OCI-LY7 (cell line): ENCODE results near the gene VEGFB. TPM values are rescaled to one million over a fixed set of nuclear protein-coding genes. Genes with fewer than 3 reads are reported as not detected.

Source experiments
- BruUV-seq: library from RNA; stranded (reverse); fragments of 400-500 nt; replicated peaks from 2 replicates; lab custom pipeline; 2021; lab: Mats Ljungman, UMichigan
- CTCF ChIA-PET: fragments of 300-600 bp; sonication (Branson Sonifier 250); formaldehyde crosslinking; loops from one replicate; lab custom pipeline; 2022; ENCODE audit warnings: antibody characterized with exemption; ENCODE audit not compliant: unreplicated experiment; lab: Charles Lee
- POLR2A ChIA-PET: fragments of 300-600 bp; sonication (Branson Sonifier 250); formaldehyde crosslinking; loops from one replicate; lab custom pipeline; 2022; ENCODE audit warnings: antibody characterized with exemption; lab: Charles Lee
- DNase-seq: peaks from one replicate; pipeline ENCODE4 v3.0.0-alpha.2; 2015; ENCODE audit warnings: low spot score
- H2AFZ ChIP-seq: fragments of 200-600 bp; sonication (generic), shearing (Covaris generic); 2 replicates; pipeline ENCODE4 v1.6.1; 2014; ENCODE audit warnings: mild to moderate bottlenecking, antibody characterized with exemption, low read length, moderate library complexity
- H3K27ac ChIP-seq: fragments of 200-600 bp; sonication (generic); 2 replicates; pipeline ENCODE4 v1.5.1; 2014; ENCODE audit warnings: mixed run types, low read depth, mild to moderate bottlenecking, moderate library complexity, low read length, inconsistent platforms; ENCODE audit not compliant: poor library complexity, severe bottlenecking
- H3K36me3 ChIP-seq: fragments of 200-600 bp; sonication (generic); 2 replicates; pipeline ENCODE4 v1.6.1; 2014; ENCODE audit warnings: mild to moderate bottlenecking, antibody characterized with exemption, low read length, moderate library complexity, mixed read lengths; ENCODE audit not compliant: insufficient read depth
- H3K4me1 ChIP-seq: fragments of 200-600 bp; sonication (generic); 2 replicates; pipeline ENCODE4 v1.5.1; 2014; ENCODE audit warnings: mild to moderate bottlenecking, low read length; ENCODE audit not compliant: insufficient read depth, poor library complexity, severe bottlenecking
- H3K4me2 ChIP-seq: fragments of 200-600 bp; sonication (generic); 2 replicates; pipeline ENCODE4 v1.6.1; 2014; ENCODE audit warnings: mild to moderate bottlenecking, low read length
- H3K4me3 ChIP-seq: fragments of 200-600 bp; sonication (generic); 2 replicates; pipeline ENCODE4 v1.5.1; 2014; ENCODE audit warnings: mild to moderate bottlenecking, low read depth, low read length; ENCODE audit not compliant: poor library complexity, severe bottlenecking
- H3K79me2 ChIP-seq: fragments of 200-600 bp; sonication (generic); 2 replicates; pipeline ENCODE4 v1.6.1; 2016; ENCODE audit warnings: low read depth, mild to moderate bottlenecking, low read length, moderate library complexity, mixed read lengths; ENCODE audit not compliant: insufficient read depth
- H3K9me2 ChIP-seq: fragments of 200-600 bp; sonication (generic); 2 replicates; pipeline ENCODE4 v1.6.1; 2016; ENCODE audit warnings: mild to moderate bottlenecking, low read length, mixed read lengths; ENCODE audit not compliant: insufficient read depth
- H3K9me3 ChIP-seq: fragments of 200-600 bp; sonication (generic); 2 replicates; pipeline ENCODE4 v1.6.1; 2014; ENCODE audit warnings: mild to moderate bottlenecking, mixed run types, low read length, mixed read lengths
- H4K20me1 ChIP-seq: fragments of 200-600 bp; sonication (generic); 2 replicates; pipeline ENCODE4 v1.6.1; 2014; ENCODE audit warnings: mild to moderate bottlenecking, antibody characterized with exemption, low read length, moderate library complexity, mixed read lengths; ENCODE audit not compliant: insufficient read depth
- EZH2phosphoT487 ChIP-seq: fragments of 200-600 bp; sonication (generic); IDR thresholded peaks from 2 replicates; pipeline ENCODE4 v1.6.1; 2018; ENCODE audit warnings: low read depth, borderline replicate concordance, mild to moderate bottlenecking, mixed run types, antibody characterized with exemption, low read length, moderate library complexity, mixed read lengths
- intact Hi-C: fragments of 100-400 bp; cut with micrococcal nuclease; formaldehyde crosslinking; loops from one replicate; pipeline ENCODE4 v1.10.0; 2022; ENCODE audit not compliant: unreplicated experiment
- total RNA-seq, 2 experiments: library from RNA; depleted of rRNA in 1 of 2; stranded (reverse); fragments of >200 nt in 1 of 2; shearing (Covaris generic) in 1 of 2; gene quantifications; 2 replicates each; pipeline ENCODE4 v1.2.3, GENCODE V29; 2014 to 2022
- TF ChIP-seq, protein P1 (sequence below): fragments of 200-600 bp; sonication (generic); conservative IDR thresholded peaks from 2 replicates; pipeline ENCODE4 v1.5.1; 2014; ENCODE audit warnings: mild to moderate bottlenecking, antibody characterized with exemption, low read length, moderate library complexity, mixed read lengths

VEGFB gene
- total RNA-seq, 2 experiments from 2014 or later: 35.3 to 59.6 TPM

DNA sequence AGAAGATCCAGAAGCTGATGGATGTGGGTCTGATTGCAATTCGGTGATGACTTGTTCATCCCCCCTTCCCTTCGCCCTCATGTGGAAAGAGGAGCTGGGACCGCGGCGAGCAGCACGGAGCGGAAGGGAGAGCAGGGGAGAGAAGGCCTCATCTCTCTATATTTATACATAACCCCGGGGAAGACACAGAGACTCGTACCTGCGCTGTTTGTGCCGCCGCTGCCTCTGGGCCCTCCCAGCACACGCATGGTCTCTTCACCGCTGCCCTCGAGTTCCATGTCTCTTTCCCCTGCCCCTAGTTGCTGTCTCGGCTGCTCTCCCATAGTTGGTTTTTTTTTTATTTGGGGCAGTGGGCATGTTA, 30.3 kb upstream of the VEGFB start:
- Histone ChIP-seq H3K27ac (peak overlapping the region; percentile 96), H3K36me3 (peaks cover 82% of the 10 kb centered on the region), H3K4me1 (peaks cover 35% of the 10 kb centered on the region), H3K79me2 (peaks cover 17% of the 10 kb centered on the region; the same call in 1 of the 2 replicates), H3K9me2 (no peaks in the 10 kb centered on the region), H3K4me3 (no peak overlapping the region), H2AFZ (no peak overlapping the region), H3K9me3 (no peaks in the 10 kb centered on the region), H4K20me1 (no peaks in the 10 kb centered on the region), H3K4me2 (no peak overlapping the region)
- ChIA-PET POLR2A (interaction anchor here (1.1 to 5.1 kb wide), 5 partner anchors 14 to 37 kb away, joined by 3 to 29 read pairs (median 27); partner anchors contain the start of genes FKBP2, NUDT22, STIP1 and TRPT1), CTCF (interaction anchor here (1.0 to 2.6 kb wide), 2 partner anchors 38 to 100 kb away, joined by 3 to 14 read pairs; no protein-coding TSS in a partner anchor)
- DNase-seq: no peak
- TSS peak; percentile 86 for BruUV-seq
- TF ChIP-seq, protein P1, sequence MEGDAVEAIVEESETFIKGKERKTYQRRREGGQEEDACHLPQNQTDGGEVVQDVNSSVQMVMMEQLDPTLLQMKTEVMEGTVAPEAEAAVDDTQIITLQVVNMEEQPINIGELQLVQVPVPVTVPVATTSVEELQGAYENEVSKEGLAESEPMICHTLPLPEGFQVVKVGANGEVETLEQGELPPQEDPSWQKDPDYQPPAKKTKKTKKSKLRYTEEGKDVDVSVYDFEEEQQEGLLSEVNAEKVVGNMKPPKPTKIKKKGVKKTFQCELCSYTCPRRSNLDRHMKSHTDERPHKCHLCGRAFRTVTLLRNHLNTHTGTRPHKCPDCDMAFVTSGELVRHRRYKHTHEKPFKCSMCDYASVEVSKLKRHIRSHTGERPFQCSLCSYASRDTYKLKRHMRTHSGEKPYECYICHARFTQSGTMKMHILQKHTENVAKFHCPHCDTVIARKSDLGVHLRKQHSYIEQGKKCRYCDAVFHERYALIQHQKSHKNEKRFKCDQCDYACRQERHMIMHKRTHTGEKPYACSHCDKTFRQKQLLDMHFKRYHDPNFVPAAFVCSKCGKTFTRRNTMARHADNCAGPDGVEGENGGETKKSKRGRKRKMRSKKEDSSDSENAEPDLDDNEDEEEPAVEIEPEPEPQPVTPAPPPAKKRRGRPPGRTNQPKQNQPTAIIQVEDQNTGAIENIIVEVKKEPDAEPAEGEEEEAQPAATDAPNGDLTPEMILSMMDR: no peak
- TF ChIP-seq EZH2phosphoT487: no peak
- intact Hi-C loops: loop anchor here (1.0 to 5.0 kb wide), 3 partner anchors 65 to 100 kb away; partner anchors contain the start of gene GPR137

- H3K36me3 ChIP-seq: peaks cover 86% of the 10 kb centered on the region
- intact Hi-C loops: loop anchor here (1.0 to 5.0 kb wide), 3 partner anchors 65 to 100 kb away; partner anchors contain the start of gene GPR137
- peak overlapping the region; percentile 22; the same call in 1 of the 2 replicates for H3K4me2 ChIP-seq
These were observed 29.9 kb upstream of the VEGFB start for GRCh38 chr11:64204464-64204989.

More at GRCh38 chr11:64204464-64204989, 29.9 kb upstream of the VEGFB start:
- TF ChIP-seq EZH2phosphoT487: no peak
- TF ChIP-seq, protein P1: peak; percentile 90
- no peaks in the 10 kb centered on the region for H4K20me1 ChIP-seq
- peak; percentile 85 for DNase-seq
- no TSS peak for BruUV-seq
- ChIA-PET POLR2A (interaction anchor here (0.6 to 5.1 kb wide), 7 partner anchors 13 to 67 kb away, joined by 3 to 29 read pairs (median 6); partner anchors contain the start of genes FKBP2, NUDT22, STIP1 and TRPT1), CTCF (interaction anchor here (1.0 to 2.6 kb wide), 5 partner anchors 17 to 100 kb away, joined by 3 to 14 read pairs (median 4); no protein-coding TSS in a partner anchor)
- H3K79me2 ChIP-seq: peaks cover 17% of the 10 kb centered on the region; the same call in 1 of the 2 replicates
- no peak overlapping the region for H3K4me3 ChIP-seq
- no peak overlapping the region for H2AFZ ChIP-seq
- H3K27ac ChIP-seq: peak overlapping the region; percentile 96
- no peaks in the 10 kb centered on the region for H3K9me3 ChIP-seq
- no peaks in the 10 kb centered on the region for H3K9me2 ChIP-seq
- peaks cover 35% of the 10 kb centered on the region for H3K4me1 ChIP-seq
